NCI-H2081 treated with DMSO at 0.1 percent for 48 hours (cell line): ENCODE results near the gene CD180.

Experiments
- DNase-seq: peaks from one replicate; lab custom pipeline; 2025; lab: John Stamatoyannopoulos, UW

CD180 gene

DNA sequence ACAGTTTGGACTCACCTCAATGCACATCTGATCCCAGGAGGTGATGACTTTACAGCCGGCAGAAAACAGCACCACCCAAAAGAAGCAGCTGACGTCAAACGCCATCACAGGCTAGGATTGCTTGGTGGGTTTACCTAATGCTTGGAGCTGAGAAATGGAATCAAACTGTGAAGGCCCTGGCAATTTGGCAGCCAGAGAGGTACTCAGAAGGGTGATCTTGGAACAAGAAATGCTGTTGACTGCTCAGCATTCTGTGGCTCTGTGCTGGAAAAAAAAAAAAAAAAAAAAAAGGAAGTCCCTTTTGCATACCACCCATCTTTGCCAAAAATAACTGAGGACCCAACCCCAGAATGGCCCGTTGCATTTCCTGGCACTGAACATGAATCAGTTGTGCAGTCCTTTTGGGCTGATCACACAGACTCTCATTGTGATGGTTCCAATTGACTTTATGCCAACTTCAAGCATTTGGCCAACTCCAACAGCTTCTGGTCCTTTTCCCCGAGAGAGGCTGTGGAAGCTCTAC, at the start of gene CD180:
Gene CD180 (minus strand): TSS at position 263 of the 523 bp plus-strand sequence. CDS start 158 bp downstream, at position 105.
- DNase-seq = no peak

- DNase-seq = no peak
Observed at GRCh38 chr5:67246108-67246507, 49.5 kb upstream of the CD180 start.

DNA sequence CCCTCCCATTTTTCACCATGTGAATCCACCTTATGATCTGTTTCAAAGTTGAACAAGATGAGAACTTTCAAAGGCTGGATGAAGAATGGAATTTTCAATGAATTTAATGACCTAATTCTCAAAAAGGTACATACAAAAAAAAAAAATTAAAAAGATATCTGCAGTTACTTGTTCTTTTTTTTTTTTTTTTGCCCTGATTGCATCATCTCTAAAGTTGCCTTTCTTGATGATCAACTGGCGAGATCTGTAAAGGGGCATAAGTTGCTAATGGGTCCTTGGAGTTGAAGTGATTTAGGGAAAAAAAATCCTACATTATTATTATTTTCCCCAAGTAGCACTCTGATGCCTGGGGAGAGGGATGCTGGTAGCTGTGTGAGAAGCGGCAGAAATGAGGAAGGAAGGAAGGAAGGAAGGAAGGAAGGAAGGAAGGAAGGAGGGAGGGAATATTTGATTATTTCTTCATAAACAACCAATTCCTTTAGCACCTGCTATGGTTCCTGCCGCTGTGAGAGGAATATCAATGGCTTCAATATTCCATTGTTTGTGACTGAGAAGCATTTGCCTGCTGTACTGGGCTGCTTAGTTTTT, 48.8 kb upstream of the CD180 start:
- no peak for DNase-seq

GRCh38 chr5:67244345-67244793, 47.8 kb upstream of the CD180 start:
- no peak for DNase-seq

DNA sequence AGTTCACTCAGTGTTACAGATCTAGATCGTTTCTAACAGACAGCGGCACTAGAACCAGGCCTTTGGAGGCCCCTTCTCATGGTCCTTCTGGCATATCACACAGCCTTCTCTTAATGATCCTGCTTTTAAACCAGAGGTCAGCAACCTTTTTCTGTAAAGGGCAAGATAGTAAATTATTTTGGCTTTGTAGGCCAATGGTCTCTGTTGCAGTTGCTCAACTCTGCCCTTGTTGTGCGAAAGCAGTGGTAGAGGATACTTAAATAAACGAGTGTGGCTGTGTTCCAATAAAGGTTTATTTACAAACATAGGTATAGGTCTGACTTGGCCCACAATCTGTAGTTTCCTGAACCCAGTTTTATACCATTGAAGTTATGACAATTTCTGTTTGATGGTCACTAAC, 47.3 kb upstream of the CD180 start:
- no peak for DNase-seq

DNA sequence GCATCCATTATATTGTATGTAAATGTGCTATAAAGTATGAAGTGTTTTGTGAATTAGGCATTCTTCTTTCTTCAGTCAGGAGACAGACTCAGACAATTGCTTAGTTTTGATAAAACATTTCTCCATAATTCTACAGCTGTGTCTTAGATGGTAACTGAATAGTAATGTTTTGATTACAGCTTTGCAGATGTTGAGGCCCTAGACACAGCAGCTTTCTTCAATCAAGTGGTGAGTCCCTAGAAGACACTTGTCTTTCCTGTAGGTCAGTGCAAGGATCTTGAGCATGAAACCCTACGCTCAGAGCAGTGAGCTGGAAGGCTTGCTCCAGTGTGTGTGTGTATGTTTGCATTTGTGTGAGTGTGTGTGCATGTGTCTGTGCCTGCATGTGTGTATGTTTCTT, 46.8 kb upstream of the CD180 start:
- no peak for DNase-seq

DNA sequence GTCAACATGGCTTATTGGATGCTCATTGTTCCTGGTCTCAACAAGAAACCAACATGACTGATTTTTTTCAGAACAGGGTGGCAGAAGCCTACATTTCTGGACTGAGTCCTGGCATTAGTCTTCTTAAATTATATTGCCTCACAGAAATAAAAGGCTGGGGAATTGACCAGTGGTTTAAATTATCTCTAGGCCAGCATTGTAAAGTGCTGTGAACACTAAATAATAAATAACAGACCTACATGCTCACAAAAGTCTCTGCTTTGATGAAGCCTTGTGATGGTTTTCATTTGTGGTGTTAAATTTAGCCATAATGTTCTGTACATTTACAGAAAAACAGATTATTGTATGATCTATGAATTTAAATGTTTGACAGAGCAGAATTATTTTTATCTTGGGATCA, 44.7 kb upstream of the CD180 start:
- no peak for DNase-seq

- DNase-seq = no peak
Observed at GRCh38 chr5:67240846-67241245, 44.2 kb upstream of the CD180 start.

DNA sequence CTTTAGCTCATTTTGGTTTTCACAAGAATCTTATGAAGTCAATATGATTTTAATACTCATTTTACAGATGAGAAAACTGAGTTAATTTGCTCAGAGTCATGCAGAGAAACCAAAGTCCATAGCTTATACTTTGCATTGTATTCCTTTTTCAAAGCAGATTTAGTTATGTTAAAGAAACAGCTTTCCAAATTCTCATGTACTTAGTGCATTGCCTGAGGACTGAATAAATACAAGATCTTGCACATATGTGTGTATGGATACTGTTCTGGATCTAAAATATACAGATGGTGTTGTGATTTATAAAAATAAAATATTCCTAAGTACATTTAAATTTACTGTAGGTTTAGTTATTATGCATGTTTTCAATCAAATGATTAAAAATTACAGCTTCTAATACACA, 43.5 kb upstream of the CD180 start:
- no peak for DNase-seq

GRCh38 chr5:67238191-67238590, 41.6 kb upstream of the CD180 start:
- no peak for DNase-seq

DNA sequence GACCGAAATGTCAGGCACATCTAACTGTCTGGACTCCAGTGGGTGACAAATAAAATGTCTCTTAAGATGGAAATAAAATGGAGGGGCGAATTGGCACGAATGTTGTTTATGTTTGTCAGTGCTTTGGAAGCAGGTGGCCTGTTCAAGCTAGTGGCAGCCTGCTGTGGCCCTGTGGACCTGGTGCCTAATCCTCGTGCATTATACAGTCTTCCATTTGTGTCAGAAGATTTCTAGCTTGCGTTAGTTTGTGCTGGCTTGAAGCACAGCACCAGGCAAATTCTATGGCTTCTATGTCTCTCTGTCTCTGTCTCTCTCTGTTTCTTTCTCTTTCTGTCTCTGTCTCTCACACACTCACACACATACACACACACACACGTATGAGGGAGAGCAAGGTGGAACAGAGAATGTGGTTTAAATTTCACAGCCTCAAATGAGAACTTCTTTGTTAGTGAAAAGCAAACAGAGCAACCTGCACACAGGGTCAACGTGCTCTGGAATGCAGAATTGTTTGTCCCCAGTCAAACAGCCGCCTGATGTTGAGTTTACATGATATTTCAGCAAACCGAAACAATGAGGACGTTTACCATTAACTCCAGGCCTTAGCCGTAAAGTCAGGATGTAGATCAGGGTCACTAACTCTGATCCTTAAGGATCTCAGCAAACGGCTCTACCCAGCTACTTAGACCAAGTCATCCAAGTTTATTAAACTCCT, 39.0 kb upstream of the CD180 start:
- no peak for DNase-seq

DNA sequence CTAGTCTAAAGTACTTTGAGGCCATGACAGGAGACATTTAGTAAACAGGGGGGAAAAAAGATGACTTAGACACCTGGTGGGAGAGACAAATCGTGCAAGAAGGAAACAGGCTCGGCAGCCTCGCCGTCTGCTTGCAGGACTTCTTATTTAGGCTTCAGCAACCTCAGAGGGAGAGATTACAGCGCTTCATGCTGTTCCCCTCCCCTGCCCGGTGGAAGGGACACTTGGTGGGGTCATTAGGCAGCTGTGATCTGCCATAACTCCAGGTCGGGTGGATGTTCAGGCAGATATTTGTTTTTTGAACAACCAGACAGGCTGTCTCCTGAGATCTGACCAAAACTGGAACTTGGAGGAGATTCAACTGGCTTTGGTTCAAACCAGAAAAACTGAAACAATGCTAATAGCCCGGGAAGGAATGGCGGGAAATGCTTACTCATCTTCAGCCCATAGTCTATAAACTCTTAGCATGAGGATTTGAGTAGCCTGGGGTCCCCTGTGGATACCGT, 38.1 kb upstream of the CD180 start:
- no peak for DNase-seq

DNA sequence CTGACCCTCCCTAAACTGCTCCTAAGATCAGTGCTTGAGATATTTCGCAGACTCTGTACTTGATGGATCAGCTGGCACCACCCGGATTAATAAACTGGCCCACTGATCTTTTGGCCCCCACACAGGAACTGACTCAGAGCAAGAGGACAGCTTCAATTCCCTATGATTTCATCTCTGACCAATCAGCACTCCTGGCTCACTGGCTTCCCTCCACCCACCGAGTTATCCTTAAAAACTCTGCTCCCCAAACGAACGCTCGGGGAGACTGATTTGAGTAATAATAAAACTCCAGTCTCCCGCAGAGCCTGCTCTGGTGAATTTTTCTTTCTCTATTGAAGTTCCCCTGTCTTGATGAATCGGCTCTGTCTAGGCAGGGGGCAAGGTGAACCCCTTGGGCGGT, 36.5 kb upstream of the CD180 start:
- no peak for DNase-seq

DNA sequence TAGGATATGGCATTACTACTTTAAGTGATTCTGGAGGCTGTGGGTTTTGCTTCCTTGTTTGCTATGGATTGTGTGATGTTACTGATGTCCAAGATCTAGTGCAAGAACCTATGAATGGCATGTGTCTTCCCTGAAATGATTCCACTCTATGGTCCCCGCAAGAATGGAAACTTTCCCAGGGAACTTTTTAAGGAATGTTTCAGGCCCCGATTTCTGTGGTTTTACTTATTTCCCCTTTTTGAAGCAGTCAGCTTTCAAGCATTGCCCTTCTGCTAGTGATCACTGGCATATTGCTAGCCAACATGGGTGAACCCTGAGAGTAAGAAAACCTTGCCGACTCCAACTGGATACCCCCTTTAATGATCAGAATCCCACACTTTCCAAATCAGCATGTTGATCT, 26.6 kb upstream of the CD180 start:
- DNase-seq = no peak

DNA sequence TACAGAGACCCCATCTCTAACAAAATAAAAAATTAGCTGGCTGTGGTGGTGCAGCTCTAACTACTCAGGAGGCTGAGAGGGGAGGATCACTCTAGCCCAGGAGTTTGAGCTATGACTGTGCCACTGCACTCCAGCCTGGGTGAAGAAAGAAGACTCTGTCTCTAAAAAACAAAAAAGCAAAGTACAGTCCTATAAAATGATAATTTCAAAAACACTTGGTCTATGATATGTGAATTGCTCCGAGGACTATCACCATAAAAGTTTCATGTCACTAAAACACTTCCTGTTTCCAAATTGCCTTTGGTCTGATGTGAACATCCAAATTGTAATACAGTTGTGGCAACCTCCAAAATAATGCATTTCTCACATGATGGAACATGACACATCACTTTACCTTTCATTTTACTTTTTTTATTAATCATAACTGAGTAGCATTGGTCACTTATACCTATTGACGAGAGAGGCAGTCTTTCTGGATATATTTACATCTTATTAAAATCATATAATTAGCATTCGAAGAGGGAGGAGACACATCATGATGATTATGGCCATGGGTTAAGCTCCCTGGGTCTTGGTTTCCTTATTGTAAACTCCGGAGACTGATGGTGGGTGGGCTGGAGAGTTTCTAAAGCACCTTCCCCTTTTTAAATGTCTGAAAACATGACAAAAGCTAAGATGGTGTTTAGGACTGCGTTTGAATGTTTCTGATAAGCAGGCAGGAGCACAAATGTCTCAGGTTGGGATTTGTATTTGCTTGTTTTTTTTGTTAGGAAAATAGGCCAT, 25.8 kb upstream of the CD180 start:
- DNase-seq = no peak

GRCh38 chr5:67221487-67222242, 25.1 kb upstream of the CD180 start:
- DNase-seq = no peak

- no peak for DNase-seq
Observed at GRCh38 chr5:67216564-67216963, 20.0 kb upstream of the CD180 start.

GRCh38 chr5:67215519-67216471, 19.2 kb upstream of the CD180 start:
- DNase-seq = no peak

GRCh38 chr5:67214707-67215447, 18.3 kb upstream of the CD180 start:
- no peak for DNase-seq

DNA sequence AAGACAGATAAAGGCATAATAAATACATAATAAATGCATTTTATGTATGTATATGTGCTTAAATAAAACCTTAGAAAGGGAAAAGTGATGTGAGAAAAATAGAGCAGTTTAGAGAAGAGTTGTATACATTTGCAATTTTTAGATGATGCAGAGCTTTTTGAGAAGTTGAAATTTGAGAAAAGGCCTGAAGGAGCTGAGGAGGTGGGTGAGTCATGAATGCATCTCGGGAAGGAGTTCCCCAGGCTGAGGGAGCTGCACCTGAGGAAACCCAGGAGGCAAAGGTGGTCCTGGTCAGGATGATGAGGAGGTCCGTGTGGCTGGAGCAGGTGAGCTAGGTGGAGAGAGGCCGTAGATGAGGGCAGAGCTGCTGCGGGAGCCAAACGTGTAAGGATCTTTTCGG, 17.4 kb upstream of the CD180 start:
- no peak for DNase-seq
